Upper lobe of left lung (tissue), 6 donors: ENCODE measurements around the gene TMCC3. TPM values are rescaled to one million over a fixed set of nuclear protein-coding genes. Genes with fewer than 3 reads are reported as not detected.

Source experiments
- ATAC-seq, 2 donors: fragments of 200-7000 bp; cut with Tn5 transposase; one replicate each; pipeline ENCODE4 v1.9.1; 2022; ENCODE audit warnings: mild to moderate bottlenecking in 2 of 2, moderate library complexity in 2 of 2; ENCODE audit not compliant: low FRiP score in 2 of 2
- DNase-seq, 2 donors: peaks; one replicate each; pipeline ENCODE4 v3.0.0-alpha.2; 2019 to 2020
- H3K27ac ChIP-seq, 4 donors: fragments of 200-600 bp; sonication (generic); one replicate each; pipeline ENCODE4 v1.5.1; 2016 to 2019
- H3K27me3 ChIP-seq, 4 donors: fragments of 200-600 bp; sonication (generic); one replicate each; pipeline ENCODE4 v1.5.1; 2017 to 2019
- H3K36me3 ChIP-seq, 4 donors: fragments of 200-600 bp; sonication (generic); one replicate each; pipeline ENCODE4 v1.5.1; 2016 to 2019
- H3K4me1 ChIP-seq, 4 donors: fragments of 200-600 bp; sonication (generic); one replicate each; pipeline ENCODE4 v1.5.1; 2018 to 2019
- H3K4me3 ChIP-seq, 4 donors: fragments of 200-600 bp; sonication (generic); one replicate each; pipeline ENCODE4 v1.5.1; 2017 to 2019; ENCODE audit warnings: mild to moderate bottlenecking in 2 of 4, moderate library complexity in 1 of 4
- H3K9me3 ChIP-seq, 4 donors: fragments of 200-600 bp; sonication (generic); one replicate each; pipeline ENCODE4 v1.5.1; 2018 to 2019
- CTCF ChIP-seq, 6 experiments: fragments of 450-650 bp in 4 of 6; fragments of 200-600 bp in 2 of 6; sonication (generic) in 2 of 6; IDR thresholded peaks; one replicate each; pipeline ENCODE4 v1.5.1; 2016 to 2019; ENCODE audit warnings: antibody characterized with exemption in 6 of 6
- EP300 ChIP-seq, 4 donors: sonication (generic); formaldehyde crosslinking; IDR thresholded peaks; one replicate each; pipeline ENCODE4 v1.5.1; 2017; ENCODE audit warnings: antibody characterized with exemption in 4 of 4, control low read depth in 2 of 4
- POLR2A ChIP-seq, 4 donors: fragments of 450-650 bp; IDR thresholded peaks; one replicate each; pipeline ENCODE4 v1.5.1; 2016 to 2017; ENCODE audit warnings: antibody characterized with exemption in 4 of 4, mild to moderate bottlenecking in 2 of 4
- POLR2AphosphoS5 ChIP-seq, 2 donors: sonication (generic); formaldehyde crosslinking; IDR thresholded peaks; one replicate each; pipeline ENCODE4 v1.5.1; 2017; ENCODE audit warnings: antibody characterized with exemption in 2 of 2
- WGBS, 2 donors: methylation state at CpG; one replicate each; pipeline ENCODE4 v1.1.5; 2017 to 2018; 5-methylcytosine and 5-hydroxymethylcytosine counted together
- total RNA-seq, 6 donors: library from RNA; depleted of rRNA in 4 of 6; stranded (reverse); fragments of >200 nt in 4 of 6; gene quantifications; one replicate each; pipeline versions ENCODE4 v1.1.0 to v1.2.1, GENCODE V29; 2016 to 2021
- donor health status: DM: no; HTN: no; CAD: no; lungs with moderate emphysema.
- donor health status: DM: no; HTN: yes; CAD: no; lungs with severe emphysema.

Gene TMCC3
- total RNA-seq, 6 donors from 2014 or later, result 5.4 to 17.4 (median 12.7) TPM

GRCh38 chr12:94620621-94621020 lies 29.7 kb downstream of the TMCC3 start:
- ATAC-seq, result no peak
- TF ChIP-seq POLR2A (IDR thresholded peaks at IDR 0.05) (no peak), EP300 (IDR thresholded peaks at IDR 0.05) (no peak), CTCF (IDR thresholded peaks at IDR 0.05) (no peak), POLR2AphosphoS5 (IDR thresholded peaks at IDR 0.05) (no peak)
- H3K4me1 ChIP-seq, result peaks cover 18 to 34% (median 24%) of the 10 kb centered on the region in 4 donors
- H3K27me3 ChIP-seq, result no peaks in the 10 kb centered on the region
- H3K4me3 ChIP-seq, result no peak overlapping the region
- DNase-seq, result no peak
- H3K27ac ChIP-seq, result no peak overlapping the region
- WGBS, 2 donors, result 74 to 78% methylated on average over 3 of the region's 3 CpGs
- H3K9me3 ChIP-seq, result no peaks in the 10 kb centered on the region
- no peaks in the 10 kb centered on the region for H3K36me3 ChIP-seq

- Histone ChIP-seq H3K4me3 (no peak overlapping the region), H3K27ac (no peak overlapping the region), H3K9me3 (no peaks in the 10 kb centered on the region), H3K27me3 (no peaks in the 10 kb centered on the region), H3K36me3 (no peaks in the 10 kb centered on the region), H3K4me1 (peaks cover 25 to 46% (median 30%) of the 10 kb centered on the region in 4 donors)
- no peak for DNase-seq
- no peak for TF ChIP-seq EP300 (IDR thresholded peaks at IDR 0.05)
- TF ChIP-seq CTCF (IDR thresholded peaks at IDR 0.05), result no peak
- no peak for TF ChIP-seq POLR2AphosphoS5 (IDR thresholded peaks at IDR 0.05)
- 85 to 89% methylated on average over 6 of the region's 6 CpGs for WGBS, 2 donors
- ATAC-seq, result no peak
Observed at GRCh38 chr12:94618995-94619695, 31.2 kb downstream of the TMCC3 start.

- DNase-seq (no peak), ATAC-seq (no peak)
- Histone ChIP-seq H3K36me3 (no peaks in the 10 kb centered on the region), H3K27me3 (no peaks in the 10 kb centered on the region), H3K27ac (peak overlapping the region in 3 of 4 donors; percentile 51 to 62 (median 59)), H3K9me3 (no peaks in the 10 kb centered on the region), H3K4me1 (peaks cover 18 to 41% (median 22%) of the 10 kb centered on the region in 4 donors), H3K4me3 (no peak overlapping the region)
- TF ChIP-seq CTCF (IDR thresholded peaks at IDR 0.05) (no peak), POLR2A (IDR thresholded peaks at IDR 0.05) (no peak), POLR2AphosphoS5 (IDR thresholded peaks at IDR 0.05) (no peak), EP300 (IDR thresholded peaks at IDR 0.05) (no peak)
- 67 to 90% methylated on average over 3 of the region's 3 CpGs for WGBS, 2 donors
Observed at GRCh38 chr12:94617101-94617500, 33.3 kb downstream of the TMCC3 start.

- Histone ChIP-seq H3K4me1 (peaks cover 13 to 35% (median 18%) of the 10 kb centered on the region in 4 donors), H3K9me3 (no peaks in the 10 kb centered on the region), H3K27me3 (no peaks in the 10 kb centered on the region), H3K36me3 (no peaks in the 10 kb centered on the region), H3K27ac (peak overlapping the region; percentile 46 to 62 (median 55)), H3K4me3 (peak overlapping the region in 3 of 4 donors; percentile 25 to 34 (median 34))
- ATAC-seq (peak in 1 of 2 donors; percentile 42), DNase-seq (peak in 1 of 2 donors; percentile 28)
- 55 to 64% methylated on average over 11 of the region's 11 CpGs for WGBS, 2 donors
- TF ChIP-seq POLR2AphosphoS5 (IDR thresholded peaks at IDR 0.05), result peak in 1 of 2 donors; percentile 43
- TF ChIP-seq EP300 (IDR thresholded peaks at IDR 0.05), result no peak
Observed at GRCh38 chr12:94616203-94616729, 34.1 kb downstream of the TMCC3 start.

GRCh38 chr12:94615260-94616181 lies 34.8 kb downstream of the TMCC3 start:
- Histone ChIP-seq H3K4me3 (peak overlapping the region in 3 of 4 donors; percentile 25 to 34 (median 34)), H3K27ac (peak overlapping the region; percentile 38 to 62 (median 48)), H3K36me3 (no peaks in the 10 kb centered on the region), H3K27me3 (no peaks in the 10 kb centered on the region), H3K9me3 (no peaks in the 10 kb centered on the region), H3K4me1 (peaks cover 12 to 28% (median 18%) of the 10 kb centered on the region in 4 donors)
- peak; percentile 31 to 71 for ATAC-seq
- 33 to 37% methylated on average over 14 of the region's 14 CpGs for WGBS, 2 donors
- DNase-seq, result no peak
- TF ChIP-seq POLR2AphosphoS5 (IDR thresholded peaks at IDR 0.05) (no peak), EP300 (IDR thresholded peaks at IDR 0.05) (no peak), CTCF (IDR thresholded peaks at IDR 0.05) (no peak), POLR2A (IDR thresholded peaks at IDR 0.05) (no peak)
